ENCODE data around the gene TKTL1.
A peak's percentile ranks its signal among the peaks of the same experiment; 100 is the strongest.

TKTL1 gene

GRCh38 chrX:154359362-154360154 is 64.0 kb downstream of the TKTL1 start:
- DNase-seq (ENCODE audit: low spot score), result no peak

GRCh38 chrX:154360155-154360713 is 64.6 kb downstream of the TKTL1 start:
- DNase-seq (ENCODE audit: low spot score), result no peak

- DNase-seq (ENCODE audit: low spot score), result no peak
These were observed 66.6 kb downstream of the TKTL1 start for GRCh38 chrX:154362085-154362742.

GRCh38 chrX:154363706-154364439 is 68.3 kb downstream of the TKTL1 start:
- no peak for DNase-seq (ENCODE audit: low spot score)

- no peak for DNase-seq (ENCODE audit: low spot score)
These were observed 69.5 kb downstream of the TKTL1 start for GRCh38 chrX:154365052-154365600.

- no peak for DNase-seq (ENCODE audit: low spot score)
These were observed 70.5 kb downstream of the TKTL1 start for GRCh38 chrX:154365997-154366665.

GRCh38 chrX:154366666-154367055 is 71.1 kb downstream of the TKTL1 start:
- DNase-seq (ENCODE audit: low spot score), result no peak

GRCh38 chrX:154367474-154368308 is 72.1 kb downstream of the TKTL1 start:
- no peak for DNase-seq (ENCODE audit: low spot score)

GRCh38 chrX:154368630-154369448 is 73.2 kb downstream of the TKTL1 start:
- DNase-seq (ENCODE audit: low spot score), result no peak

- peak; percentile 88 for DNase-seq (ENCODE audit: low spot score)
These were observed 74.1 kb downstream of the TKTL1 start for GRCh38 chrX:154369449-154370299.

- no peak for DNase-seq (ENCODE audit: low spot score)
These were observed 74.9 kb downstream of the TKTL1 start for GRCh38 chrX:154370300-154371016.

GRCh38 chrX:154371017-154371788 is 75.6 kb downstream of the TKTL1 start:
- peak; percentile 93 for DNase-seq (ENCODE audit: low spot score)

- DNase-seq (ENCODE audit: low spot score), result no peak
These were observed 76.2 kb downstream of the TKTL1 start for GRCh38 chrX:154371789-154372300.

- DNase-seq (ENCODE audit: low spot score), result peak; percentile 55
These were observed 77.0 kb downstream of the TKTL1 start for GRCh38 chrX:154372612-154373022.

GRCh38 chrX:154373340-154374306 is 78.0 kb downstream of the TKTL1 start:
- DNase-seq (ENCODE audit: low spot score), result peak; percentile 89
